Measurements from ENCODE around the gene DCLK2.
"Not testable (repeated sequence)": the region's sequence is repeated elsewhere in the genome, so short reads cannot be mapped to it uniquely, and the experiment has no call there.

The DCLK2 gene

DNA sequence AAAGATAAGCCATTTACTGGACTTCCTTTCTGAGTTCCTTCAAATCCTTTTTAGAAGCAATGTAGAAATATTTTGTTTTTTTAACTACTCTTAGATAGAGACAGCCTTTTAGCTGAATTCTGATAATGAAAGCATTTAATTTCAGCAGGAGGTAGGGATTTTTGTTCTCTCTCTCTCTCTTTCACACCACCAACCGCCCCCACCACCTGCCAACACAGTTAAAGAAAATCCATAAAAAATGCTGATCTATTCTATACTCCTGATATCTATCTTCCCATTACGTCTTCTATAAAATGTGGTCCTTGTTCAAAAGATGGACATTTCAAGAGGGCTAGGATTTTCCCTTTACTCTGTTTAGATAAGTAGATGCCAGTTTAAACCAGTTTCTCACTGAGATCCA is 104.5 kb downstream of the DCLK2 start:
- TF ChIP-seq, protein P1, sequence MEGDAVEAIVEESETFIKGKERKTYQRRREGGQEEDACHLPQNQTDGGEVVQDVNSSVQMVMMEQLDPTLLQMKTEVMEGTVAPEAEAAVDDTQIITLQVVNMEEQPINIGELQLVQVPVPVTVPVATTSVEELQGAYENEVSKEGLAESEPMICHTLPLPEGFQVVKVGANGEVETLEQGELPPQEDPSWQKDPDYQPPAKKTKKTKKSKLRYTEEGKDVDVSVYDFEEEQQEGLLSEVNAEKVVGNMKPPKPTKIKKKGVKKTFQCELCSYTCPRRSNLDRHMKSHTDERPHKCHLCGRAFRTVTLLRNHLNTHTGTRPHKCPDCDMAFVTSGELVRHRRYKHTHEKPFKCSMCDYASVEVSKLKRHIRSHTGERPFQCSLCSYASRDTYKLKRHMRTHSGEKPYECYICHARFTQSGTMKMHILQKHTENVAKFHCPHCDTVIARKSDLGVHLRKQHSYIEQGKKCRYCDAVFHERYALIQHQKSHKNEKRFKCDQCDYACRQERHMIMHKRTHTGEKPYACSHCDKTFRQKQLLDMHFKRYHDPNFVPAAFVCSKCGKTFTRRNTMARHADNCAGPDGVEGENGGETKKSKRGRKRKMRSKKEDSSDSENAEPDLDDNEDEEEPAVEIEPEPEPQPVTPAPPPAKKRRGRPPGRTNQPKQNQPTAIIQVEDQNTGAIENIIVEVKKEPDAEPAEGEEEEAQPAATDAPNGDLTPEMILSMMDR (conservative IDR thresholded peaks at IDR 0.05; ENCODE audit: low read depth, low read length): no peak
- H3K4me3 ChIP-seq (ENCODE audit: low read depth, low read length): no peak overlapping the region
- DNase-seq (ENCODE audit: low read depth): no peak

- not testable (repeated sequence) for DNase-seq (ENCODE audit: low read depth); H3K4me3 ChIP-seq (ENCODE audit: low read depth, low read length)
These were observed 106.8 kb downstream of the DCLK2 start for GRCh38 chr4:150185033-150185432.

GRCh38 chr4:150192986-150193385 is 114.7 kb downstream of the DCLK2 start:
- H3K4me3 ChIP-seq (ENCODE audit: low read depth, low read length): no peak overlapping the region
- DNase-seq (ENCODE audit: low read depth): no peak
- TF ChIP-seq, protein P1 (conservative IDR thresholded peaks at IDR 0.05; ENCODE audit: low read depth, low read length): no peak

- not testable (repeated sequence) for DNase-seq (ENCODE audit: low read depth); H3K4me3 ChIP-seq (ENCODE audit: low read depth, low read length)
These were observed 119.0 kb downstream of the DCLK2 start for GRCh38 chr4:150197256-150197655.

DNA sequence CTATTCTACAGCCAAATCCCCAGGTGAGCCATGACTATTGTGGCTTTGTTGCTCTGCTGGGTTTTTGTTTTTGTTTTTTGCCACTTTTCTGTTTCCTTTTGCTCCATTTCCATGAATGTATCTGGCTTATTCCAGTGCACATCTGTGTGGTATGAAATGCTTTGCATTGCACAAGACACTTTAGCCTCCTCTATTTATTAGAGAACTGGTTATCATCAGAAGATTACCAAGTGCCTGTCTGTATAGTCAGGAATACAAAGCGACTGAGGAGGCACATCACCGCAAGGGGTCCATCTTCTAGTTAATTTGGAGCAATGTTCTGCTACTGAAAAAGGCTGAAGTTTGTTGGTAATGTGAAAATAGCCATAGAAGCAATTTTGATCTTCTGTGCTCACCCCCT is 120.8 kb downstream of the DCLK2 start:
- DNase-seq (ENCODE audit: low read depth): no peak
- TF ChIP-seq, protein P1 (conservative IDR thresholded peaks at IDR 0.05; ENCODE audit: low read depth, low read length): no peak
- no peak overlapping the region for H3K4me3 ChIP-seq (ENCODE audit: low read depth, low read length)

GRCh38 chr4:150205016-150205415 is 126.8 kb downstream of the DCLK2 start:
- DNase-seq (ENCODE audit: low read depth): no peak
- TF ChIP-seq, protein P1 (conservative IDR thresholded peaks at IDR 0.05; ENCODE audit: low read depth, low read length): no peak
- no peak overlapping the region for H3K4me3 ChIP-seq (ENCODE audit: low read depth, low read length)

DNA sequence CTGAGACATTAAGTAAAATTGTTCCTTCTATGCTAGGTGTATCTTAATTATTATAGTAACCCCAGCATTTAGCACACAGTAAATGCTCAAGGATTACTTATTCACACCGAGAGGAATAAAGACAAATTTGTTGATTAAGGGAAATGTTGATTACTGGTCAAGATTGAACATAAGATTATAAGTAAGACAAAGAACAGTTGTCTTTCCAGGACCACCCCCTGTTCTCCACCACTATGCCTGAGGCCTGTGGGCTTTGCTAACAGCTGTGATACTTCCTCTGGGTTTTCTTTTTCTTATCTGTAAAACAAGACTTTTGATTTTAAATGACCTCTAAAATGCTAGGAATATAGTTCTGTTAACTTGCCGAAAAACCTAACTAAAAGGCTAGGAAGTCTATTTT is 128.0 kb downstream of the DCLK2 start:
- no peak for DNase-seq (ENCODE audit: low read depth)
- no peak overlapping the region for H3K4me3 ChIP-seq (ENCODE audit: low read depth, low read length)
- TF ChIP-seq, protein P1 (conservative IDR thresholded peaks at IDR 0.05; ENCODE audit: low read depth, low read length): no peak

DNA sequence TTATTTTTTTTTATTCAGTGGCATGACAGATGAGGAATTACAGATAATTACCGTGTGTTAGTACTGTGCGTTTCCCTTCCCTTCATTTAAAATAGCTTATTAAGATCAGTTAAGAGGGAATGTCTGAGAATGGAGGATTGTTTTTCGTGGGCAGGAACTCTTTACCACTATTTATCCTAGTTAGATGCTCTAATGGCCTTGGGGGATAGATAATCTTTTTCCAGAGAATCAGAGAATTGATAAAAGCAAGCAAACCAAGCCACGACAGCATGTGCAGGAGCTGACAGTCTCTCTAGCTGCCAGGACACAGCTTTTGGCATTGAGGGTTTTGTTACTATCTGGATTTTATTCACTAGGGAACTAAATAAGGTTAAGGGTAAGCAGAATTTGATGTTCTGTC is 128.7 kb downstream of the DCLK2 start:
- no peak overlapping the region for H3K4me3 ChIP-seq (ENCODE audit: low read depth, low read length)
- no peak for DNase-seq (ENCODE audit: low read depth)
- TF ChIP-seq, protein P1 (conservative IDR thresholded peaks at IDR 0.05; ENCODE audit: low read depth, low read length): no peak
